Measurements from ENCODE around the gene RPS19.

The RPS19 gene

GRCh38 chr19:41896581-41896942, 36.5 kb downstream of the RPS19 start:
- Histone ChIP-seq H3K27ac (ENCODE audit: low read depth in 2 of 2, low read length in 2 of 2) (no peak overlapping the region), H3K9ac (ENCODE audit: low read depth in 1 of 2, low read length in 2 of 2) (no peak overlapping the region), H3K4me1 (ENCODE audit: control insufficient read depth in 2 of 2, insufficient read depth in 2 of 2, low read length in 2 of 2) (no peaks in the 10 kb centered on the region), H3K36me3 (ENCODE audit: control insufficient read depth in 2 of 2, insufficient read depth in 2 of 2, low read length in 2 of 2) (peaks cover 45 to 57% of the 10 kb centered on the region in 2 donors), H3K4me3 (ENCODE audit: low read length in 2 of 2) (no peak overlapping the region), H3K9me3 (ENCODE audit: control insufficient read depth in 2 of 2, low read length in 2 of 2) (no peaks in the 10 kb centered on the region), H3K27me3 (ENCODE audit: control insufficient read depth in 2 of 2, insufficient read depth in 2 of 2, low read length in 2 of 2) (no peaks in the 10 kb centered on the region)

- Histone ChIP-seq H3K36me3 (ENCODE audit: control insufficient read depth in 2 of 2, insufficient read depth in 2 of 2, low read length in 2 of 2) (peaks cover 45 to 57% of the 10 kb centered on the region in 2 donors), H3K4me1 (ENCODE audit: control insufficient read depth in 2 of 2, insufficient read depth in 2 of 2, low read length in 2 of 2) (no peaks in the 10 kb centered on the region), H3K4me3 (ENCODE audit: low read length in 2 of 2) (no peak overlapping the region), H3K27me3 (ENCODE audit: control insufficient read depth in 2 of 2, insufficient read depth in 2 of 2, low read length in 2 of 2) (no peaks in the 10 kb centered on the region), H3K9ac (ENCODE audit: low read depth in 1 of 2, low read length in 2 of 2) (no peak overlapping the region), H3K9me3 (ENCODE audit: control insufficient read depth in 2 of 2, low read length in 2 of 2) (no peaks in the 10 kb centered on the region), H3K27ac (ENCODE audit: low read depth in 2 of 2, low read length in 2 of 2) (no peak overlapping the region)
Measured at GRCh38 chr19:41897181-41897580, 37.1 kb downstream of the RPS19 start.

- Histone ChIP-seq H3K36me3 (ENCODE audit: control insufficient read depth in 2 of 2, insufficient read depth in 2 of 2, low read length in 2 of 2) (peaks cover 45 to 60% of the 10 kb centered on the region in 2 donors), H3K9ac (ENCODE audit: low read depth in 1 of 2, low read length in 2 of 2) (no peak overlapping the region), H3K9me3 (ENCODE audit: control insufficient read depth in 2 of 2, low read length in 2 of 2) (no peaks in the 10 kb centered on the region), H3K27me3 (ENCODE audit: control insufficient read depth in 2 of 2, insufficient read depth in 2 of 2, low read length in 2 of 2) (no peaks in the 10 kb centered on the region), H3K4me3 (ENCODE audit: low read length in 2 of 2) (no peak overlapping the region), H3K27ac (ENCODE audit: low read depth in 2 of 2, low read length in 2 of 2) (no peak overlapping the region), H3K4me1 (ENCODE audit: control insufficient read depth in 2 of 2, insufficient read depth in 2 of 2, low read length in 2 of 2) (no peaks in the 10 kb centered on the region)
Measured at GRCh38 chr19:41897820-41898219, 37.8 kb downstream of the RPS19 start.

- Histone ChIP-seq H3K27me3 (ENCODE audit: control insufficient read depth in 2 of 2, insufficient read depth in 2 of 2, low read length in 2 of 2) (no peaks in the 10 kb centered on the region), H3K9me3 (ENCODE audit: control insufficient read depth in 2 of 2, low read length in 2 of 2) (no peaks in the 10 kb centered on the region), H3K36me3 (ENCODE audit: control insufficient read depth in 2 of 2, insufficient read depth in 2 of 2, low read length in 2 of 2) (peaks cover 46 to 61% of the 10 kb centered on the region in 2 donors), H3K27ac (ENCODE audit: low read depth in 2 of 2, low read length in 2 of 2) (no peak overlapping the region), H3K4me1 (ENCODE audit: control insufficient read depth in 2 of 2, insufficient read depth in 2 of 2, low read length in 2 of 2) (peaks cover 2 to 3% of the 10 kb centered on the region in 2 donors), H3K4me3 (ENCODE audit: low read length in 2 of 2) (no peak overlapping the region), H3K9ac (ENCODE audit: low read depth in 1 of 2, low read length in 2 of 2) (no peak overlapping the region)
Measured at GRCh38 chr19:41898235-41898634, 38.2 kb downstream of the RPS19 start.

- H3K27ac ChIP-seq (ENCODE audit: low read depth in 2 of 2, low read length in 2 of 2) = no peak overlapping the region
- no peak overlapping the region for H3K4me3 ChIP-seq (ENCODE audit: low read length in 2 of 2)
- H3K4me1 ChIP-seq (ENCODE audit: control insufficient read depth in 2 of 2, insufficient read depth in 2 of 2, low read length in 2 of 2) = peaks cover 23 to 32% of the 10 kb centered on the region in 2 donors
- peaks cover 50 to 65% of the 10 kb centered on the region in 2 donors for H3K36me3 ChIP-seq (ENCODE audit: control insufficient read depth in 2 of 2, insufficient read depth in 2 of 2, low read length in 2 of 2)
- no peaks in the 10 kb centered on the region for H3K27me3 ChIP-seq (ENCODE audit: control insufficient read depth in 2 of 2, insufficient read depth in 2 of 2, low read length in 2 of 2)
- no peak overlapping the region for H3K9ac ChIP-seq (ENCODE audit: low read depth in 1 of 2, low read length in 2 of 2)
- no peaks in the 10 kb centered on the region for H3K9me3 ChIP-seq (ENCODE audit: control insufficient read depth in 2 of 2, low read length in 2 of 2)
Measured at GRCh38 chr19:41901707-41902360, 41.8 kb downstream of the RPS19 start.

GRCh38 chr19:41902594-41902993, 42.5 kb downstream of the RPS19 start:
- no peak overlapping the region for H3K9ac ChIP-seq (ENCODE audit: low read depth in 1 of 2, low read length in 2 of 2)

DNA sequence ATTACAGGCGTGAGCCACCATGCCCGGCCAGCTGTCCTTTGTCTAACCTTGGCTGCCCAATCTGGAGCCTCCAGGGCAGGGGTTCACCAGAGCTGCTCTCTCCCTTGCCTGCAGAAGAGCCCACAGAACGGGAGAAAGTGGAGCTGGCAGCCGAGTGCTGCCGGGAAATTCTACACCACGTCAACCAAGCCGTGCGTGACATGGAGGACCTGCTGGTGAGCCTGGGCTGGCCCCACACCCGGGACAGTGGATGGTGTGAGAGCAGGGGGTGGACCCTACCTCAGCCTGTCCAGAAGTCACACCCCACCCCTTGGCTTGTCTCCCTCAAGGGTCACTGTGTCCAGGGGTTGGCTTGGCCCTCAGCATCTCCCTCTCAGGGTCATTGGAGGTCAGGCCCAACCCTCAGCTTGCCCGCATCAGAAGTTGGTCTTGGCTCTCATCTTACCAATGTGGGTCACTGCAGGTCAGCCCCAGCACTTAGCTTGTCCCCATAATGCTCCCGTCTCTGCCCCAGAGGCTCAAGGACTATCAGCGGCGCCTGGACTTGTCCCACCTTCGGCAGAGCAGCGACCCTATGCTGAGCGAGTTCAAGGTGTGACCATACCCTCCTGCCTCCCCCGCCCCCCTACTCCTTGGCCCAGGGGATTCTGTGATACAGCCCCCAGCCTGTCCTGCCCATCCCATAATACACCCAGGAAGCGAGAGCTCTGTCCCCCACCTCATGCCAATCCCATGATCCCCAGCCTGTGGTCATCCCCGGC, 43.3 kb downstream of the RPS19 start:
- Histone ChIP-seq H3K36me3 (ENCODE audit: control insufficient read depth in 2 of 2, insufficient read depth in 2 of 2, low read length in 2 of 2) (peaks cover 55 to 63% of the 10 kb centered on the region in 2 donors), H3K27ac (ENCODE audit: low read depth in 2 of 2, low read length in 2 of 2) (peak overlapping the region; percentile 94 to 95), H3K4me1 (ENCODE audit: control insufficient read depth in 2 of 2, insufficient read depth in 2 of 2, low read length in 2 of 2) (peaks cover 26 to 32% of the 10 kb centered on the region in 2 donors), H3K9ac (ENCODE audit: low read depth in 1 of 2, low read length in 2 of 2) (peak overlapping the region in 1 of 2 donors; percentile 62), H3K4me3 (ENCODE audit: low read length in 2 of 2) (no peak overlapping the region), H3K27me3 (ENCODE audit: control insufficient read depth in 2 of 2, insufficient read depth in 2 of 2, low read length in 2 of 2) (no peaks in the 10 kb centered on the region), H3K9me3 (ENCODE audit: control insufficient read depth in 2 of 2, low read length in 2 of 2) (no peaks in the 10 kb centered on the region)

More at GRCh38 chr19:41902594-41902993, 42.5 kb downstream of the RPS19 start:
- H3K36me3 ChIP-seq (ENCODE audit: control insufficient read depth in 2 of 2, insufficient read depth in 2 of 2, low read length in 2 of 2) = peaks cover 55 to 67% of the 10 kb centered on the region in 2 donors
- H3K9me3 ChIP-seq (ENCODE audit: control insufficient read depth in 2 of 2, low read length in 2 of 2) = no peaks in the 10 kb centered on the region
- H3K27me3 ChIP-seq (ENCODE audit: control insufficient read depth in 2 of 2, insufficient read depth in 2 of 2, low read length in 2 of 2) = no peaks in the 10 kb centered on the region
- H3K4me1 ChIP-seq (ENCODE audit: control insufficient read depth in 2 of 2, insufficient read depth in 2 of 2, low read length in 2 of 2) = peaks cover 26 to 32% of the 10 kb centered on the region in 2 donors
- H3K4me3 ChIP-seq (ENCODE audit: low read length in 2 of 2) = no peak overlapping the region
- no peak overlapping the region for H3K27ac ChIP-seq (ENCODE audit: low read depth in 2 of 2, low read length in 2 of 2)

- peak overlapping the region; percentile 94 to 95 for H3K27ac ChIP-seq (ENCODE audit: low read depth in 2 of 2, low read length in 2 of 2)
- peak overlapping the region; percentile 83 for H3K9ac ChIP-seq (ENCODE audit: low read depth in 1 of 2, low read length in 2 of 2)
- no peaks in the 10 kb centered on the region for H3K27me3 ChIP-seq (ENCODE audit: control insufficient read depth in 2 of 2, insufficient read depth in 2 of 2, low read length in 2 of 2)
- H3K36me3 ChIP-seq (ENCODE audit: control insufficient read depth in 2 of 2, insufficient read depth in 2 of 2, low read length in 2 of 2) = peaks cover 52 to 55% of the 10 kb centered on the region in 2 donors
- peaks cover 26 to 32% of the 10 kb centered on the region in 2 donors for H3K4me1 ChIP-seq (ENCODE audit: control insufficient read depth in 2 of 2, insufficient read depth in 2 of 2, low read length in 2 of 2)
- H3K4me3 ChIP-seq (ENCODE audit: low read length in 2 of 2) = peak overlapping the region; percentile 61 to 71
- no peaks in the 10 kb centered on the region for H3K9me3 ChIP-seq (ENCODE audit: control insufficient read depth in 2 of 2, low read length in 2 of 2)
Measured at GRCh38 chr19:41904118-41904870, 44.2 kb downstream of the RPS19 start.

- peaks cover 45 to 51% of the 10 kb centered on the region in 2 donors for H3K36me3 ChIP-seq (ENCODE audit: control insufficient read depth in 2 of 2, insufficient read depth in 2 of 2, low read length in 2 of 2)
- no peaks in the 10 kb centered on the region for H3K27me3 ChIP-seq (ENCODE audit: control insufficient read depth in 2 of 2, insufficient read depth in 2 of 2, low read length in 2 of 2)
- peak overlapping the region; percentile 83 for H3K9ac ChIP-seq (ENCODE audit: low read depth in 1 of 2, low read length in 2 of 2)
- H3K9me3 ChIP-seq (ENCODE audit: control insufficient read depth in 2 of 2, low read length in 2 of 2) = no peaks in the 10 kb centered on the region
- peak overlapping the region; percentile 90 to 92 for H3K27ac ChIP-seq (ENCODE audit: low read depth in 2 of 2, low read length in 2 of 2)
- H3K4me1 ChIP-seq (ENCODE audit: control insufficient read depth in 2 of 2, insufficient read depth in 2 of 2, low read length in 2 of 2) = peaks cover 26 to 32% of the 10 kb centered on the region in 2 donors
- peak overlapping the region; percentile 61 to 71 for H3K4me3 ChIP-seq (ENCODE audit: low read length in 2 of 2)
Measured at GRCh38 chr19:41905273-41906002, 45.4 kb downstream of the RPS19 start.

Measured in mucosa of rectum (tissue), 2 donors.